RWPE2 (cell line): ENCODE results near the gene DPP10.

ENCODE experiments used
- ATAC-seq: fragments of 200-7000 bp; cut with Tn5 transposase; 3 replicates; pipeline ENCODE4 v1.9.1; 2021; ENCODE audit warnings: low read depth
- DNase-seq: peaks from one replicate; pipeline ENCODE4 v3.0.0-alpha.2; 2020; ENCODE audit warnings: low spot score
- H3K27ac ChIP-seq: fragments of 450-650 bp; 2 replicates; pipeline ENCODE4 v1.5.1; 2017; ENCODE audit warnings: mild to moderate bottlenecking; ENCODE audit not compliant: poor library complexity, severe bottlenecking
- H3K27me3 ChIP-seq: fragments of 250-450 bp; sonication (Bioruptor Pico); 2 replicates; pipeline ENCODE4 v1.5.1; 2021; ENCODE audit warnings: mild to moderate bottlenecking, moderate library complexity; ENCODE audit not compliant: insufficient read depth, poor library complexity, severe bottlenecking
- H3K36me3 ChIP-seq: fragments of 250-450 bp; sonication (Bioruptor Pico); 2 replicates; pipeline ENCODE4 v1.5.1; 2020; ENCODE audit warnings: low read depth, mild to moderate bottlenecking, moderate library complexity
- H3K4me1 ChIP-seq: fragments of 250-450 bp; sonication (Bioruptor Pico); 2 replicates; pipeline ENCODE4 v1.5.1; 2021; ENCODE audit warnings: mild to moderate bottlenecking, moderate library complexity; ENCODE audit not compliant: insufficient read depth, poor library complexity, severe bottlenecking
- H3K4me3 ChIP-seq: fragments of 250-450 bp; sonication (Bioruptor Pico); 2 replicates; pipeline ENCODE4 v1.5.1; 2021; ENCODE audit warnings: mild to moderate bottlenecking, moderate library complexity; ENCODE audit not compliant: severe bottlenecking
- H3K9me3 ChIP-seq: fragments of 250-450 bp; sonication (Bioruptor Pico); 2 replicates; pipeline ENCODE4 v1.5.1; 2021; ENCODE audit warnings: mild to moderate bottlenecking, moderate library complexity; ENCODE audit not compliant: severe bottlenecking
- TF ChIP-seq, protein P1 (sequence below): fragments of 450-650 bp; IDR thresholded peaks from one replicate; pipeline ENCODE4 v1.5.1; 2017; ENCODE audit warnings: mild to moderate bottlenecking, moderate library complexity; ENCODE audit not compliant: poor library complexity, severe bottlenecking

Gene DPP10

GRCh38 chr2:114714313-114714712 is 271.9 kb downstream of the DPP10 start:
- Histone ChIP-seq H3K27ac (no peak overlapping the region), H3K36me3 (no peaks in the 10 kb centered on the region), H3K9me3 (no peaks in the 10 kb centered on the region), H3K4me3 (no peak overlapping the region), H3K27me3 (no peaks in the 10 kb centered on the region), H3K4me1 (no peaks in the 10 kb centered on the region)
- TF ChIP-seq, protein P1, sequence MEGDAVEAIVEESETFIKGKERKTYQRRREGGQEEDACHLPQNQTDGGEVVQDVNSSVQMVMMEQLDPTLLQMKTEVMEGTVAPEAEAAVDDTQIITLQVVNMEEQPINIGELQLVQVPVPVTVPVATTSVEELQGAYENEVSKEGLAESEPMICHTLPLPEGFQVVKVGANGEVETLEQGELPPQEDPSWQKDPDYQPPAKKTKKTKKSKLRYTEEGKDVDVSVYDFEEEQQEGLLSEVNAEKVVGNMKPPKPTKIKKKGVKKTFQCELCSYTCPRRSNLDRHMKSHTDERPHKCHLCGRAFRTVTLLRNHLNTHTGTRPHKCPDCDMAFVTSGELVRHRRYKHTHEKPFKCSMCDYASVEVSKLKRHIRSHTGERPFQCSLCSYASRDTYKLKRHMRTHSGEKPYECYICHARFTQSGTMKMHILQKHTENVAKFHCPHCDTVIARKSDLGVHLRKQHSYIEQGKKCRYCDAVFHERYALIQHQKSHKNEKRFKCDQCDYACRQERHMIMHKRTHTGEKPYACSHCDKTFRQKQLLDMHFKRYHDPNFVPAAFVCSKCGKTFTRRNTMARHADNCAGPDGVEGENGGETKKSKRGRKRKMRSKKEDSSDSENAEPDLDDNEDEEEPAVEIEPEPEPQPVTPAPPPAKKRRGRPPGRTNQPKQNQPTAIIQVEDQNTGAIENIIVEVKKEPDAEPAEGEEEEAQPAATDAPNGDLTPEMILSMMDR, result no peak
- no peak for ATAC-seq
- DNase-seq, result no peak

DNA sequence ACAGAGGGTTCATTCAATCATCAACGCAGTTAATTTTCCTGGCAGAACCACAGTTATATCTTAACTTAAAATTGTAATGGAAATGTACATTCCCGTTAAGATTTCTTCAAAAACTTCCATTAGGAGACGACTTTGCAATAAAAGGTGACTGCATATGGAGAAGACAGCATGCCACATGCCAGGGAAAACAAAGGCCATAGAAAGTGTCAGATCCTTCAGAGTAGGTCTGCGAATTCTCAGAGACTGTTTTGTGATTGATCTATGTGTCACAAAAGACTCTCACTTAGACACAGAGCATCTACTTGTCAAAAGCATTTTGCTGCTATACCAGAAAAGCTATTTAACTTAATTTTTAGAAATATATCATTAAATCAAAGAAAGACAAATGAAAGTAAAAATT is 274.6 kb downstream of the DPP10 start:
- TF ChIP-seq, protein P1, result no peak
- no peak overlapping the region for H3K4me3 ChIP-seq
- no peaks in the 10 kb centered on the region for H3K4me1 ChIP-seq
- no peak for ATAC-seq
- H3K27me3 ChIP-seq, result no peaks in the 10 kb centered on the region
- no peaks in the 10 kb centered on the region for H3K9me3 ChIP-seq
- H3K36me3 ChIP-seq, result no peaks in the 10 kb centered on the region
- no peak overlapping the region for H3K27ac ChIP-seq
- no peak for DNase-seq

DNA sequence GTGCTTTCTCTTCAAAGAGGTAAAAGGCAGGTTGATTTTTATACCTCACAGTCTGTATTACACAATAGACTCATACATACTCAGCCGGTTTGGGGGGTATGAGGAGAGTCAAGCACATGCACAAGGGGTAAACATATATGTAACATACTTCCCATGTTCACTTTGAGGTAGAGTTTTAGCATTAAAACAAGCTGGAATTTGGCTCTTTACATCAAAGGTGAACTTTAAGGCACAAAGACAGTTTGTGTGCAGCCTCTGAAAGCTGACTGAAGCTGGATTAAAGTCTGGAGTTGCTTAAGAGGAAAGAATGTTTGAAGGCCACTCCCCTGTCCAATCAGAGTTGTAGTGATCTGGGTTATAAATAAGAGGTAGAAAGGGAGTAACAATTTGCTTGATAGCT is 282.0 kb downstream of the DPP10 start:
- DNase-seq (no peak), ATAC-seq (no peak)
- no peaks in the 10 kb centered on the region for H3K9me3 ChIP-seq
- H3K4me1 ChIP-seq, result no peaks in the 10 kb centered on the region
- H3K4me3 ChIP-seq, result no peak overlapping the region
- no peaks in the 10 kb centered on the region for H3K27me3 ChIP-seq
- TF ChIP-seq, protein P1, result no peak
- no peaks in the 10 kb centered on the region for H3K36me3 ChIP-seq
- no peak overlapping the region for H3K27ac ChIP-seq

DNA sequence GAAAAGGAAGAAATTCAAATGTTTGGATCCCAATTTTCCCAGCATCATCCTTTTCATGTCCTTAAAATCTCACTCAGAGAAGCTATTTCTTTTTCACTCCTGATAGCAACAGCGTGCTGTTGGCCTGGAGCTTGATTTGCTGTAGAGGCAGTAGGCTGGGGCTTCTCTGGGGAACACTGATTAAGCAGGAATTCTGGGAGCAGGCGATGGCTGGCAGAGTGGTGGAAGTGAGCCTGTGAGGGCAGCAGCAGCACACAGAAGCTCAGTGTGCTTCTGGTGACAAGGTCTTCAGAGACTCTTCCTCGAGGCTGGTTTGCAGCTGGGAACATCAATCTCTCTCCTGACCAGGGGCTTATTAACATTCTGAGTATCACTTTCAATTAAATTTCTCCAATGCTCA is 284.6 kb downstream of the DPP10 start:
- H3K36me3 ChIP-seq, result no peaks in the 10 kb centered on the region
- DNase-seq (no peak), ATAC-seq (no peak)
- TF ChIP-seq, protein P1, result no peak
- H3K27ac ChIP-seq, result no peak overlapping the region
- H3K4me1 ChIP-seq, result no peaks in the 10 kb centered on the region
- no peak overlapping the region for H3K4me3 ChIP-seq
- no peaks in the 10 kb centered on the region for H3K9me3 ChIP-seq
- H3K27me3 ChIP-seq, result no peaks in the 10 kb centered on the region

DNA sequence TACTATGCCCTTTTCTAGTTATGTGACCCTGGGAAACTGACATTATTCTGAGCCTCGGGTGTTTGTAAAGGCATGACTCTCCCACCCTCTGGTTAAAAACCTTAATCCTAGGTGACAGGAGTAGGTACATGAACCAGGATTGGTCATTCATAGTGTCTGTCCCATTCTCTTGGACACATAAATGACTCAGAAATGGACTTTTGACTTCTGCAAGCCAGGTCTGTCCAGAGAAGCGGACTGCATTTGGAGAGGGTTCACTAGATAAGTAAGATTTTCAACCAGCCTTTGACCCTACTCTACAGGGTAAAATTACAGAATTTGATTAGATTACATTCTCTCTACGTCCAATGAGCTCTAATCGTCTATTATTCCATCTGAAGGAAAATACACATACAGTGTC is 285.9 kb downstream of the DPP10 start:
- DNase-seq (no peak), ATAC-seq (no peak)
- H3K4me3 ChIP-seq, result no peak overlapping the region
- no peaks in the 10 kb centered on the region for H3K4me1 ChIP-seq
- H3K27ac ChIP-seq, result no peak overlapping the region
- H3K36me3 ChIP-seq, result no peaks in the 10 kb centered on the region
- H3K27me3 ChIP-seq, result no peaks in the 10 kb centered on the region
- H3K9me3 ChIP-seq, result no peaks in the 10 kb centered on the region
- TF ChIP-seq, protein P1, result no peak
